Measurements from ENCODE around the gene RNF25. TPM values are rescaled to one million over a fixed set of nuclear protein-coding genes. Genes with fewer than 3 reads are reported as not detected.
A peak's percentile ranks its signal among the peaks of the same experiment; 100 is the strongest.

RNF25 gene
- polyA plus RNA-seq, 4 donors = 15.1 to 19.8 (median 18.5) TPM

GRCh38 chr2:218663901-218664300, 7.9 kb downstream of the RNF25 start:
- DNase-seq = no peak
- Histone ChIP-seq H3K27ac (ENCODE audit: low read depth in 1 of 3, low read length in 2 of 3) (no peak overlapping the region), H3K36me3 (ENCODE audit: control insufficient read depth in 3 of 3, insufficient read depth in 2 of 3, low read depth in 1 of 3, low read length in 3 of 3) (peaks cover 10 to 67% (median 25%) of the 10 kb centered on the region in 3 donors), H3K9me3 (ENCODE audit: control insufficient read depth in 2 of 2, insufficient read depth in 1 of 2, low read depth in 1 of 2, low read length in 1 of 2) (no peaks in the 10 kb centered on the region), H3K4me3 (ENCODE audit: low read depth in 1 of 3, low read length in 3 of 3) (no peak overlapping the region), H3K4me1 (ENCODE audit: control insufficient read depth in 3 of 3, insufficient read depth in 2 of 3, low read depth in 1 of 3, low read length in 2 of 3) (peaks cover 0 to 5% (median 0%) of the 10 kb centered on the region in 3 donors), H3K27me3 (ENCODE audit: control insufficient read depth in 3 of 3, insufficient read depth in 3 of 3, low read length in 3 of 3) (no peaks in the 10 kb centered on the region)
- FAIRE-seq = no peak
- WGBS, 3 donors = 88 to 91% (median 88%) methylated on average over 15 of the region's 15 CpGs

DNA sequence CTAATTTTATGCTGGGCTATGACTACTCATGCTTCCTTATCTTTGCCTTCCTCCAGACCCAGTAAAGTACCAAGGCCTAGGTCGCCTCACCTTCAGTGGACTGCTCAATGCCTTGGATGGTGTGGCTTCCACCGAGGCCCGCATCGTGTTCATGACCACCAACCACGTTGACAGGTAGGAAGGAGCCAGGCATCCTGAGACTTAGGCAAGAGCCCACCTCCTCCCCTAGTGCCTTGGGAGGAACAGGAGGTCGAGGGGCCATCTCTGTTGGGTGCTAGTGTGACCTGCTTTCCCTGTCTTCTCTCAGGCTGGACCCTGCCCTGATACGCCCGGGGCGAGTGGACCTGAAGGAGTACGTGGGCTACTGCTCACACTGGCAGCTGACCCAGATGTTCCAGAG, 9.0 kb downstream of the RNF25 start:
- WGBS, 3 donors = 87 to 92% (median 90%) methylated on average over 10 of the region's 10 CpGs
- peaks cover 10 to 65% (median 21%) of the 10 kb centered on the region in 3 donors for H3K36me3 ChIP-seq (ENCODE audit: control insufficient read depth in 3 of 3, insufficient read depth in 2 of 3, low read depth in 1 of 3, low read length in 3 of 3)

GRCh38 chr2:218662377-218662776, 9.4 kb downstream of the RNF25 start:
- Histone ChIP-seq H3K9me3 (ENCODE audit: control insufficient read depth in 2 of 2, insufficient read depth in 1 of 2, low read depth in 1 of 2, low read length in 1 of 2) (no peaks in the 10 kb centered on the region), H3K27me3 (ENCODE audit: control insufficient read depth in 3 of 3, insufficient read depth in 3 of 3, low read length in 3 of 3) (no peaks in the 10 kb centered on the region), H3K27ac (ENCODE audit: low read depth in 1 of 3, low read length in 2 of 3) (no peak overlapping the region), H3K4me1 (ENCODE audit: control insufficient read depth in 3 of 3, insufficient read depth in 2 of 3, low read depth in 1 of 3, low read length in 2 of 3) (peaks cover 0 to 7% (median 3%) of the 10 kb centered on the region in 3 donors), H3K36me3 (ENCODE audit: control insufficient read depth in 3 of 3, insufficient read depth in 2 of 3, low read depth in 1 of 3, low read length in 3 of 3) (peaks cover 8 to 64% (median 20%) of the 10 kb centered on the region in 3 donors), H3K4me3 (ENCODE audit: low read depth in 1 of 3, low read length in 3 of 3) (no peak overlapping the region)
- 86 to 90% (median 87%) methylated on average over 7 of the region's 7 CpGs for WGBS, 3 donors
- FAIRE-seq = no peak
- DNase-seq = no peak

More for the DNA sequence above, 9.0 kb downstream of the RNF25 start:
- FAIRE-seq = no peak
- H3K27ac ChIP-seq (ENCODE audit: low read depth in 1 of 3, low read length in 2 of 3) = no peak overlapping the region
- no peak overlapping the region for H3K4me3 ChIP-seq (ENCODE audit: low read depth in 1 of 3, low read length in 3 of 3)
- no peaks in the 10 kb centered on the region for H3K27me3 ChIP-seq (ENCODE audit: control insufficient read depth in 3 of 3, insufficient read depth in 3 of 3, low read length in 3 of 3)
- no peak for DNase-seq
- no peaks in the 10 kb centered on the region for H3K9me3 ChIP-seq (ENCODE audit: control insufficient read depth in 2 of 2, insufficient read depth in 1 of 2, low read depth in 1 of 2, low read length in 1 of 2)
- peaks cover 0 to 7% (median 3%) of the 10 kb centered on the region in 3 donors for H3K4me1 ChIP-seq (ENCODE audit: control insufficient read depth in 3 of 3, insufficient read depth in 2 of 3, low read depth in 1 of 3, low read length in 2 of 3)

DNA sequence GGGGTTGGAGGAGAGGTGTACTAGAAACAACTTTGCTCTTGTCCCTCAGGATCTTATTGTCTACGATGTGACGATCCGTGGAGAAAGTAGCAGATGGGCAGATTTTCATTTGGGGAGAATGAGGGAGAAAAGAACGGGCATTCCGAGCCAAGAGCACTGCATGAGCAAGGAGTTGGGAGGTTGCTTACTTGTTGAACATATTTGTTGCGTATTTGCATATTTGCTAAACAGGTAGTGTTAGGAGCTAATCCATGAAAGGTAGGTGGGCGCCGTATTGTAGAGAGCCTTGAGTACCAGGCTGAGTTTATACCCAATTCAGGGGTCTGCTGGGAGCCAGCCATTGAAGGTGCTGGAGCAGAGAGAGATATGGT, 11.8 kb downstream of the RNF25 start:
- H3K9me3 ChIP-seq (ENCODE audit: control insufficient read depth in 2 of 2, insufficient read depth in 1 of 2, low read depth in 1 of 2, low read length in 1 of 2) = no peaks in the 10 kb centered on the region
- FAIRE-seq (no peak), DNase-seq (no peak)
- peaks cover 0 to 7% (median 3%) of the 10 kb centered on the region in 3 donors for H3K4me1 ChIP-seq (ENCODE audit: control insufficient read depth in 3 of 3, insufficient read depth in 2 of 3, low read depth in 1 of 3, low read length in 2 of 3)
- WGBS, 3 donors = 8 to 17% (median 14%) methylated on average over 8 of the region's 8 CpGs
- H3K27me3 ChIP-seq (ENCODE audit: control insufficient read depth in 3 of 3, insufficient read depth in 3 of 3, low read length in 3 of 3) = no peaks in the 10 kb centered on the region
- H3K27ac ChIP-seq (ENCODE audit: low read depth in 1 of 3, low read length in 2 of 3) = peak overlapping the region in 2 of 3 donors; percentile 5 to 29
- peak overlapping the region in 2 of 3 donors; percentile 73 to 77 for H3K4me3 ChIP-seq (ENCODE audit: low read depth in 1 of 3, low read length in 3 of 3)
- H3K36me3 ChIP-seq (ENCODE audit: control insufficient read depth in 3 of 3, insufficient read depth in 2 of 3, low read depth in 1 of 3, low read length in 3 of 3) = peaks cover 7 to 57% (median 17%) of the 10 kb centered on the region in 3 donors

DNA sequence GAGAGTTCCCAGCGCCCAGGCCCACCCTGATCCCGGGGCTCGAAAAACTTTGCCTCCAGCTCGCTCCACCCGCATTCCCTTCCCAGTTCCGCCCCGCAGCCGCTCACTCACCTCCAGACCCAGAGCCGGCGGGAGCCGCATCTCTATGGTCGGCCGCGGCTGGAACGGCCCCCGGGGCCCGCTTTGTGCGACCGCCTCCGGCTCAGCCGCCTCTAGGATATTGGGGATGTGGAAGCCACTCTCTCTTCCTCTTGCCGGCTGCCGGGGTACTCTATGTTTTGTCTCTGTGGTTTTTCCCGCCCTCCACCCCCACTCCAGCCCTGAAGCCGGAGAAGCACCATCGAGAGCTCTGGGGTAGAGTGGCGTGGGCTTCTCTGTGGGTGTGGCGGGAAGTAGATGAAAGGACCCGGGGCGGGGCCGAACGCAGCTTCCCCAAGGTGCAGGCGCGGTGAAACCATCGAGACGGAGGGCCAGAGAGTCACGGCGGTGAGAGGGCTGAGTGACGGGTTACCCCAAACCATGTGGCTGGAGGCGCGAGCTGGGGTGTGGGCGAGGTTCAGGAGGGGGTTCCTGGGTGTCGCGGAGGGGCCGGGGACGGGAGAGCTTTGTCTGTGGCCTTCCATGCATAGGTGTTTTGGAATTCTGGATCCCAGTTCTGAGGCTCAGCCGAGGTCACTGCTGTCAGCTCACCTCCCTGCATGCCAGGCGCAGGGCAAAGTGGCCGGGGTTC, 12.4 kb downstream of the RNF25 start, which contains the start of the genes BCS1L and ZNF142:
BCS1L (plus strand) TSS at position 426 of the 730 bp plus-strand sequence. CDS start 1,305 bp downstream, outside the sequence.
ZNF142 (minus strand) TSS at position 366 of the 730 bp plus-strand sequence. CDS start 3,194 bp downstream, outside the sequence.
- Histone ChIP-seq H3K27ac (ENCODE audit: low read depth in 1 of 3, low read length in 2 of 3) (peak within 1 kb of the TSS; percentile 28 to 77 (median 71)), H3K27me3 (ENCODE audit: control insufficient read depth in 3 of 3, insufficient read depth in 3 of 3, low read length in 3 of 3) (no peaks in the 10 kb centered on the region), H3K4me1 (ENCODE audit: control insufficient read depth in 3 of 3, insufficient read depth in 2 of 3, low read depth in 1 of 3, low read length in 2 of 3) (peaks cover 0 to 7% (median 3%) of the 10 kb centered on the region in 3 donors), H3K9me3 (ENCODE audit: control insufficient read depth in 2 of 2, insufficient read depth in 1 of 2, low read depth in 1 of 2, low read length in 1 of 2) (no peaks in the 10 kb centered on the region), H3K36me3 (ENCODE audit: control insufficient read depth in 3 of 3, insufficient read depth in 2 of 3, low read depth in 1 of 3, low read length in 3 of 3) (peaks cover 10 to 56% (median 12%) of the 10 kb centered on the region in 3 donors), H3K4me3 (ENCODE audit: low read depth in 1 of 3, low read length in 3 of 3) (peak within 1 kb of the TSS; percentile 73 to 77 (median 76))
- DNase-seq (peak; percentile 95 to 96), FAIRE-seq (no peak)
- 0% methylated on average over 45 to 49 of the region's 49 CpGs for WGBS, 3 donors

DNA sequence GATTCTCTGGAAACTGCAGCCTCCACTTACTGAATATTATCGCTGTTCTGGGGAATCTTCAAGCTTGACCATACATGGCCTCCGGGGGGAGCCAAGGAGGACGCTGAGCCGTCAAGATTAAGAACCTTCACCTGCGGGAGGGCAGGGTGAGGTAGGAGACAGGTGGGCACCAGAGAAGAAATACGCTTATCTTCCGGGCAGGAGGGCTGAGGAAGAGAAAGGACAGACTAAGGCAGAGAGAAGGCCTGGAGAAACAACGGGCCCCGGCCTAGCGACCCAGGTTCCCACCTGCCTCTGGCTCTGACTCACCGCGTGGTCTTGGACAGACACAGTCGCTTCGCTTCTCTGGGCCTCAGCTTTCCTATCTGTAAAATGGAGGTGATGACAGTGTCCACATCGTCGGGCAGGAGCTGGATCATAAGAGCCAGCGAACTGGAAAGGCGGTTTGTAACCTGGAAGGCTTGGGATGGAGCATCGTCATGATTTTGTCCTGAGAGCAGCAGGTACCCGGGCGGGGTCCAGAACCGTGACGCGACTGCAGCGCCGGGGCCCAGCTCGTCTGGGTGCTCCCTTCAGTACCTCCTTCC, 13.0 kb downstream of the RNF25 start:
- DNase-seq = peak; percentile 65 to 76
- Histone ChIP-seq H3K36me3 (ENCODE audit: control insufficient read depth in 3 of 3, insufficient read depth in 2 of 3, low read depth in 1 of 3, low read length in 3 of 3) (peaks cover 10 to 53% (median 10%) of the 10 kb centered on the region in 3 donors), H3K4me1 (ENCODE audit: control insufficient read depth in 3 of 3, insufficient read depth in 2 of 3, low read depth in 1 of 3, low read length in 2 of 3) (peaks cover 0 to 7% (median 3%) of the 10 kb centered on the region in 3 donors), H3K27ac (ENCODE audit: low read depth in 1 of 3, low read length in 2 of 3) (peak overlapping the region; percentile 28 to 77 (median 71)), H3K27me3 (ENCODE audit: control insufficient read depth in 3 of 3, insufficient read depth in 3 of 3, low read length in 3 of 3) (no peaks in the 10 kb centered on the region), H3K9me3 (ENCODE audit: control insufficient read depth in 2 of 2, insufficient read depth in 1 of 2, low read depth in 1 of 2, low read length in 1 of 2) (no peaks in the 10 kb centered on the region), H3K4me3 (ENCODE audit: low read depth in 1 of 3, low read length in 3 of 3) (peak overlapping the region; percentile 73 to 77 (median 76))
- WGBS, 3 donors = 0 to 2% (median 1%) methylated on average over 26 to 27 of the region's 27 CpGs
- FAIRE-seq = no peak

DNA sequence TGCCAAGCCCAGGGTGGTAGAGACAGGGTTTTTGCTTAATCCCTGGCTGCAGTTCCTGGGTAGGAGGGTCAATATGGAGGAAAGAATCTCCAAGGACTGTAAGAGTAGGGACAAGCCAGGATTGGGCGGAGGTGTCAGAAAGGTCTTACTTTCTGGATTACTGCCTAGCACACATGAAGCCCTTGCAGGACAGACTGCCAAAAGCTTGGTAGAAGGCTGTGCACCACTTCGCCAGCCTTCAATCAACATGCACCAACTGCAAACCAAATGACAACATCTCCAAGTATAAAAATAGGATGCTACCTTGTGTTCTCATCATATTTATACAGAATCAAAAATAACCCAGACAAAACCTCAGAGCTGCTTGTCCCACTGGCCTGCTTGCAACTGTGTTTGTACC, 16.1 kb downstream of the RNF25 start:
- Histone ChIP-seq H3K27me3 (ENCODE audit: control insufficient read depth in 3 of 3, insufficient read depth in 3 of 3, low read length in 3 of 3) (no peaks in the 10 kb centered on the region), H3K9me3 (ENCODE audit: control insufficient read depth in 2 of 2, insufficient read depth in 1 of 2, low read depth in 1 of 2, low read length in 1 of 2) (no peaks in the 10 kb centered on the region), H3K4me3 (ENCODE audit: low read depth in 1 of 3, low read length in 3 of 3) (no peak overlapping the region), H3K36me3 (ENCODE audit: control insufficient read depth in 3 of 3, insufficient read depth in 2 of 3, low read depth in 1 of 3, low read length in 3 of 3) (peaks cover 6 to 40% (median 13%) of the 10 kb centered on the region in 3 donors), H3K27ac (ENCODE audit: low read depth in 1 of 3, low read length in 2 of 3) (no peak overlapping the region), H3K4me1 (ENCODE audit: control insufficient read depth in 3 of 3, insufficient read depth in 2 of 3, low read depth in 1 of 3, low read length in 2 of 3) (peaks cover 0 to 7% (median 3%) of the 10 kb centered on the region in 3 donors)
- 95 to 100% (median 97%) methylated on average over 2 of the region's 2 CpGs for WGBS, 3 donors
- FAIRE-seq (no peak), DNase-seq (no peak)

DNA sequence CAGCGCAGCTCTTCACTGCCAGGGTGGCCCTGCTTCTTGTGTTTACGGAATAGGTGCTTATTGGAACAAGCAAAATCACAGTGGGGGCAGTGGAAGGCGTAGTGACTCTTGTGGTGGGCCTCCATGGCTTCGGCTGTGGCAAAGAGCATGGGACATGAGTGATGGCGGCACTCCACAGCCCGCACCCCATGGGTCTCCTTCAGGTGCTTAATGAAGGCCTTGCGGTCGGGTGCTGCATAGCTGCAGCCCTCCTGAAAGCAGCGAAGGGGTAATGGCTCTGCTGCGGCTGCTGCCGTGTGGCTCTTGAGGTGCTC, 23.1 kb downstream of the RNF25 start:
- 90 to 93% (median 92%) methylated on average over 11 of the region's 11 CpGs for WGBS, 3 donors
- Histone ChIP-seq H3K4me3 (ENCODE audit: low read depth in 1 of 3, low read length in 3 of 3) (no peak overlapping the region), H3K27me3 (ENCODE audit: control insufficient read depth in 3 of 3, insufficient read depth in 3 of 3, low read length in 3 of 3) (no peaks in the 10 kb centered on the region), H3K36me3 (ENCODE audit: control insufficient read depth in 3 of 3, insufficient read depth in 2 of 3, low read depth in 1 of 3, low read length in 3 of 3) (peaks cover 13 to 62% (median 33%) of the 10 kb centered on the region in 3 donors), H3K4me1 (ENCODE audit: control insufficient read depth in 3 of 3, insufficient read depth in 2 of 3, low read depth in 1 of 3, low read length in 2 of 3) (peaks cover 0 to 20% (median 0%) of the 10 kb centered on the region in 3 donors), H3K9me3 (ENCODE audit: control insufficient read depth in 2 of 2, insufficient read depth in 1 of 2, low read depth in 1 of 2, low read length in 1 of 2) (no peaks in the 10 kb centered on the region), H3K27ac (ENCODE audit: low read depth in 1 of 3, low read length in 2 of 3) (no peak overlapping the region)
- no peak for FAIRE-seq
- DNase-seq = no peak

All from small intestine (tissue), 7 donors.